ENCODE results near the gene CYP19A1.

The CYP19A1 gene

GRCh38 chr15:51181221-51181620, 157.2 kb downstream of the CYP19A1 start:
- no peaks in the 10 kb centered on the region for H3K79me2 ChIP-seq (ENCODE audit: control insufficient read depth, insufficient read depth, low read length, poor library complexity)
- no peak overlapping the region for H2BK120ac ChIP-seq (ENCODE audit: insufficient read depth, low read length, poor library complexity)
- no peak overlapping the region for H2BK12ac ChIP-seq (ENCODE audit: low read length)
- H4K12ac ChIP-seq (ENCODE audit: low read depth, low read length), result no peak overlapping the region
- no peaks in the 10 kb centered on the region for H3K4me1 ChIP-seq (ENCODE audit: control insufficient read depth in 1 of 2, insufficient read depth in 2 of 2, low read length in 2 of 2)
- H3K9me3 ChIP-seq (ENCODE audit: insufficient read depth, low read depth, low read length), result peaks cover 3% of the 10 kb centered on the region
- H3K4me3 ChIP-seq (ENCODE audit: low read depth, low read length), result no peak overlapping the region
- H4K91ac ChIP-seq (ENCODE audit: low read depth, low read length), result no peak overlapping the region
- WGBS (ENCODE audit: extremely low coverage, insufficient coverage, insufficient read length), result no CpG with 5 or more reads among the region's 3 CpGs
- no peak overlapping the region for H3K14ac ChIP-seq (ENCODE audit: low read length)
- no peak for DNase-seq
- no peak overlapping the region for H3K4ac ChIP-seq (ENCODE audit: low read depth, low read length)
- no peak overlapping the region for H3K27ac ChIP-seq (ENCODE audit: low read depth, low read length)
- no peak overlapping the region for H3K18ac ChIP-seq (ENCODE audit: low read length)
- H2AK5ac ChIP-seq (ENCODE audit: low read length), result no peak overlapping the region
- H4K8ac ChIP-seq (ENCODE audit: low read depth, low read length), result no peak overlapping the region
- H3K36me3 ChIP-seq (ENCODE audit: control insufficient read depth in 1 of 2, insufficient read depth in 2 of 2, low read length in 2 of 2), result no peaks in the 10 kb centered on the region
- H3K27me3 ChIP-seq (ENCODE audit: insufficient read depth, low read length), result no peaks in the 10 kb centered on the region
- H2AFZ ChIP-seq (ENCODE audit: insufficient read depth, low read length, poor library complexity), result no peak overlapping the region
- H3K9ac ChIP-seq (ENCODE audit: low read length), result no peak overlapping the region
- H2BK5ac ChIP-seq (ENCODE audit: low read depth, low read length, poor library complexity), result no peak overlapping the region
- no peaks in the 10 kb centered on the region for H3K79me1 ChIP-seq (ENCODE audit: low read length)
- H3K4me2 ChIP-seq (ENCODE audit: low read length), result no peak overlapping the region
- no peak overlapping the region for H3K23ac ChIP-seq (ENCODE audit: low read length)

- H3K14ac ChIP-seq (ENCODE audit: low read length), result no peak overlapping the region
- no peaks in the 10 kb centered on the region for H3K27me3 ChIP-seq (ENCODE audit: insufficient read depth, low read length)
- no peaks in the 10 kb centered on the region for H3K79me2 ChIP-seq (ENCODE audit: control insufficient read depth, insufficient read depth, low read length, poor library complexity)
- no peak overlapping the region for H2AK5ac ChIP-seq (ENCODE audit: low read length)
- H3K4me2 ChIP-seq (ENCODE audit: low read length), result no peak overlapping the region
- peaks cover 3% of the 10 kb centered on the region for H3K9me3 ChIP-seq (ENCODE audit: insufficient read depth, low read depth, low read length)
- H4K12ac ChIP-seq (ENCODE audit: low read depth, low read length), result no peak overlapping the region
- H4K8ac ChIP-seq (ENCODE audit: low read depth, low read length), result no peak overlapping the region
- H3K4me3 ChIP-seq (ENCODE audit: low read depth, low read length), result no peak overlapping the region
- H3K27ac ChIP-seq (ENCODE audit: low read depth, low read length), result no peak overlapping the region
- H3K9ac ChIP-seq (ENCODE audit: low read length), result no peak overlapping the region
- H3K36me3 ChIP-seq (ENCODE audit: control insufficient read depth in 1 of 2, insufficient read depth in 2 of 2, low read length in 2 of 2), result no peaks in the 10 kb centered on the region
- no peak overlapping the region for H2BK5ac ChIP-seq (ENCODE audit: low read depth, low read length, poor library complexity)
- H2BK120ac ChIP-seq (ENCODE audit: insufficient read depth, low read length, poor library complexity), result no peak overlapping the region
- no peak overlapping the region for H3K18ac ChIP-seq (ENCODE audit: low read length)
- H3K23ac ChIP-seq (ENCODE audit: low read length), result no peak overlapping the region
- H4K91ac ChIP-seq (ENCODE audit: low read depth, low read length), result no peak overlapping the region
- no peak overlapping the region for H3K4ac ChIP-seq (ENCODE audit: low read depth, low read length)
- no peaks in the 10 kb centered on the region for H3K79me1 ChIP-seq (ENCODE audit: low read length)
- no peak for DNase-seq
- H3K4me1 ChIP-seq (ENCODE audit: control insufficient read depth in 1 of 2, insufficient read depth in 2 of 2, low read length in 2 of 2), result no peaks in the 10 kb centered on the region
- no CpG with 5 or more reads among the region's 1 CpG for WGBS (ENCODE audit: extremely low coverage, insufficient coverage, insufficient read length)
- H2AFZ ChIP-seq (ENCODE audit: insufficient read depth, low read length, poor library complexity), result no peak overlapping the region
- H2BK12ac ChIP-seq (ENCODE audit: low read length), result no peak overlapping the region
These were observed 157.9 kb downstream of the CYP19A1 start for GRCh38 chr15:51180534-51180933.

DNA sequence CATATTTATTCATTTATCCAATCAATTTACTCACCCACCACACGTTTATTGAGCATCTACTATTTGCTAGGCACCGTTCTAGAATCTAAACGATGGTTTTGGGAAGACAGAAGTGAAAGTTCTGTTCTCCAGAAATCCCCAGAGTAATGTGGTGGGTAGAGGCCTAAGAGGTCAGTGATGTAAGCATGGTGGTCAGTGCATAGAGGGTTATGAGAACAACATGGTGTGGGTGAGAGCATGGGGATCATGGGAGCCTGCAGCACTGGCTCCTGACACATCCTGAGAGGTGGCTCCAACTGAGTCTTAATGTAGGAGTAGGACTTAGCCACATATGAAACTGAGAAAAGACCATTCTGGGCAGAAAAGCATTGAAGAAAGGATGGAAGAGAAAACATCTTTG, 158.4 kb downstream of the CYP19A1 start:
- Histone ChIP-seq H2BK5ac (ENCODE audit: low read depth, low read length, poor library complexity) (no peak overlapping the region), H3K27me3 (ENCODE audit: insufficient read depth, low read length) (no peaks in the 10 kb centered on the region), H4K8ac (ENCODE audit: low read depth, low read length) (no peak overlapping the region), H2BK120ac (ENCODE audit: insufficient read depth, low read length, poor library complexity) (no peak overlapping the region), H3K79me2 (ENCODE audit: control insufficient read depth, insufficient read depth, low read length, poor library complexity) (no peaks in the 10 kb centered on the region), H3K4ac (ENCODE audit: low read depth, low read length) (no peak overlapping the region), H2AK5ac (ENCODE audit: low read length) (no peak overlapping the region), H3K4me3 (ENCODE audit: low read depth, low read length) (no peak overlapping the region), H4K91ac (ENCODE audit: low read depth, low read length) (no peak overlapping the region), H3K18ac (ENCODE audit: low read length) (no peak overlapping the region), H4K12ac (ENCODE audit: low read depth, low read length) (no peak overlapping the region), H3K4me2 (ENCODE audit: low read length) (no peak overlapping the region), H3K23ac (ENCODE audit: low read length) (no peak overlapping the region), H3K4me1 (ENCODE audit: control insufficient read depth in 1 of 2, insufficient read depth in 2 of 2, low read length in 2 of 2) (no peaks in the 10 kb centered on the region), H3K36me3 (ENCODE audit: control insufficient read depth in 1 of 2, insufficient read depth in 2 of 2, low read length in 2 of 2) (no peaks in the 10 kb centered on the region), H3K14ac (ENCODE audit: low read length) (no peak overlapping the region), H3K9me3 (ENCODE audit: insufficient read depth, low read depth, low read length) (peaks cover 3% of the 10 kb centered on the region), H3K27ac (ENCODE audit: low read depth, low read length) (no peak overlapping the region), H2AFZ (ENCODE audit: insufficient read depth, low read length, poor library complexity) (no peak overlapping the region), H3K9ac (ENCODE audit: low read length) (no peak overlapping the region), H2BK12ac (ENCODE audit: low read length) (no peak overlapping the region), H3K79me1 (ENCODE audit: low read length) (no peaks in the 10 kb centered on the region)
- DNase-seq, result no peak
- WGBS (ENCODE audit: extremely low coverage, insufficient coverage, insufficient read length), result no CpG with 5 or more reads among the region's 3 CpGs

DNA sequence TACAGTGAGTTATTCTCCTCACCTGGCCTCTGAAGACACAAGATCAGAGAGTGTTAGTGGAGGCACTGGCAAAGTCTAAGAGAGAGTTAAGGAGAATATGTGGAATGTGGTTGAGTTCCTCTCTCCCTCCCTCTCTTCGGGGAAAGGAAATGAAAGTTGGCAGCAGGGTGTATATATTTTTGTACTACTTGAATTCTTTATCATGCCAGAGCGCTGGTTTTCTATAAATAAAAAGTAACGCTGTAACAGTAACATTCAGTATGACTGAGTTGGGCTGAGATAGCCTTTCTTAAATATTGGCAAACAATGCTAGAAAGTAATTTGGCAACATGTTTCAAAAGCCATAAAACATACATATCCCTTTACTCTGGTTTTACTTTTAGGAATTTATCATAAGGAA, 166.2 kb downstream of the CYP19A1 start:
- Histone ChIP-seq H2AFZ (ENCODE audit: insufficient read depth, low read length, poor library complexity) (no peak overlapping the region), H3K4me2 (ENCODE audit: low read length) (no peak overlapping the region), H3K79me1 (ENCODE audit: low read length) (no peaks in the 10 kb centered on the region), H3K4me3 (ENCODE audit: low read depth, low read length) (no peak overlapping the region), H3K79me2 (ENCODE audit: control insufficient read depth, insufficient read depth, low read length, poor library complexity) (no peaks in the 10 kb centered on the region), H3K27ac (ENCODE audit: low read depth, low read length) (no peak overlapping the region), H3K14ac (ENCODE audit: low read length) (no peak overlapping the region), H2BK5ac (ENCODE audit: low read depth, low read length, poor library complexity) (no peak overlapping the region), H2BK120ac (ENCODE audit: insufficient read depth, low read length, poor library complexity) (no peak overlapping the region), H2AK5ac (ENCODE audit: low read length) (no peak overlapping the region), H3K9me3 (ENCODE audit: insufficient read depth, low read depth, low read length) (no peaks in the 10 kb centered on the region), H3K4me1 (ENCODE audit: control insufficient read depth in 1 of 2, insufficient read depth in 2 of 2, low read length in 2 of 2) (no peaks in the 10 kb centered on the region), H2BK12ac (ENCODE audit: low read length) (no peak overlapping the region), H3K18ac (ENCODE audit: low read length) (no peak overlapping the region), H3K23ac (ENCODE audit: low read length) (no peak overlapping the region), H3K27me3 (ENCODE audit: insufficient read depth, low read length) (no peaks in the 10 kb centered on the region), H3K9ac (ENCODE audit: low read length) (no peak overlapping the region), H4K8ac (ENCODE audit: low read depth, low read length) (no peak overlapping the region), H3K4ac (ENCODE audit: low read depth, low read length) (no peak overlapping the region), H3K36me3 (ENCODE audit: control insufficient read depth in 1 of 2, insufficient read depth in 2 of 2, low read length in 2 of 2) (no peaks in the 10 kb centered on the region), H4K91ac (ENCODE audit: low read depth, low read length) (no peak overlapping the region), H4K12ac (ENCODE audit: low read depth, low read length) (no peak overlapping the region)
- DNase-seq, result no peak
- WGBS (ENCODE audit: extremely low coverage, insufficient coverage, insufficient read length), result no CpG with 5 or more reads among the region's 3 CpGs

GRCh38 chr15:51171634-51171932, 166.8 kb downstream of the CYP19A1 start:
- H3K27ac ChIP-seq (ENCODE audit: low read depth, low read length), result no peak overlapping the region
- no peak overlapping the region for H2AFZ ChIP-seq (ENCODE audit: insufficient read depth, low read length, poor library complexity)
- no peak overlapping the region for H3K18ac ChIP-seq (ENCODE audit: low read length)
- no CpG with 5 or more reads among the region's 3 CpGs for WGBS (ENCODE audit: extremely low coverage, insufficient coverage, insufficient read length)
- no peaks in the 10 kb centered on the region for H3K79me1 ChIP-seq (ENCODE audit: low read length)
- H3K4me3 ChIP-seq (ENCODE audit: low read depth, low read length), result no peak overlapping the region
- H2BK12ac ChIP-seq (ENCODE audit: low read length), result no peak overlapping the region
- H4K12ac ChIP-seq (ENCODE audit: low read depth, low read length), result no peak overlapping the region
- H2AK5ac ChIP-seq (ENCODE audit: low read length), result no peak overlapping the region
- H3K9ac ChIP-seq (ENCODE audit: low read length), result no peak overlapping the region
- DNase-seq, result no peak
- no peaks in the 10 kb centered on the region for H3K79me2 ChIP-seq (ENCODE audit: control insufficient read depth, insufficient read depth, low read length, poor library complexity)
- no peak overlapping the region for H4K91ac ChIP-seq (ENCODE audit: low read depth, low read length)
- no peak overlapping the region for H2BK5ac ChIP-seq (ENCODE audit: low read depth, low read length, poor library complexity)
- H3K23ac ChIP-seq (ENCODE audit: low read length), result no peak overlapping the region
- H3K4me2 ChIP-seq (ENCODE audit: low read length), result no peak overlapping the region
- H3K4me1 ChIP-seq (ENCODE audit: control insufficient read depth in 1 of 2, insufficient read depth in 2 of 2, low read length in 2 of 2), result no peaks in the 10 kb centered on the region
- no peak overlapping the region for H2BK120ac ChIP-seq (ENCODE audit: insufficient read depth, low read length, poor library complexity)
- H3K36me3 ChIP-seq (ENCODE audit: control insufficient read depth in 1 of 2, insufficient read depth in 2 of 2, low read length in 2 of 2), result no peaks in the 10 kb centered on the region
- H3K14ac ChIP-seq (ENCODE audit: low read length), result no peak overlapping the region
- no peaks in the 10 kb centered on the region for H3K27me3 ChIP-seq (ENCODE audit: insufficient read depth, low read length)
- no peak overlapping the region for H3K4ac ChIP-seq (ENCODE audit: low read depth, low read length)
- H4K8ac ChIP-seq (ENCODE audit: low read depth, low read length), result no peak overlapping the region
- H3K9me3 ChIP-seq (ENCODE audit: insufficient read depth, low read depth, low read length), result no peaks in the 10 kb centered on the region

Measured in trophoblast cell (in vitro differentiated cells and primary cell).